ENCODE results near the gene FCGR3A.

FCGR3A gene

GRCh38 chr1:161502181-161502580 lies 47.4 kb downstream of the FCGR3A start:
- H3K27ac ChIP-seq (ENCODE audit: low read length) = no peak overlapping the region
- H3K4me1 ChIP-seq (ENCODE audit: low read length) = peaks cover 35% of the 10 kb centered on the region
- H3K9me3 ChIP-seq (ENCODE audit: insufficient read depth, low read length) = no peaks in the 10 kb centered on the region
- H4K20me1 ChIP-seq (ENCODE audit: insufficient read depth, low read length) = no peaks in the 10 kb centered on the region
- no peak overlapping the region for H3K4me2 ChIP-seq (ENCODE audit: low read length)
- H3K4me3 ChIP-seq (ENCODE audit: low read length) = no peak overlapping the region
- no peaks in the 10 kb centered on the region for H3K79me2 ChIP-seq (ENCODE audit: low read length)
- H3K9ac ChIP-seq (ENCODE audit: low read length) = no peak overlapping the region
- H3K36me3 ChIP-seq (replicated peaks; ENCODE audit: low read depth, low read length) = no peaks in the 10 kb centered on the region
- H3K27me3 ChIP-seq (ENCODE audit: low read depth, low read length) = no peaks in the 10 kb centered on the region
- TF ChIP-seq, protein P1, sequence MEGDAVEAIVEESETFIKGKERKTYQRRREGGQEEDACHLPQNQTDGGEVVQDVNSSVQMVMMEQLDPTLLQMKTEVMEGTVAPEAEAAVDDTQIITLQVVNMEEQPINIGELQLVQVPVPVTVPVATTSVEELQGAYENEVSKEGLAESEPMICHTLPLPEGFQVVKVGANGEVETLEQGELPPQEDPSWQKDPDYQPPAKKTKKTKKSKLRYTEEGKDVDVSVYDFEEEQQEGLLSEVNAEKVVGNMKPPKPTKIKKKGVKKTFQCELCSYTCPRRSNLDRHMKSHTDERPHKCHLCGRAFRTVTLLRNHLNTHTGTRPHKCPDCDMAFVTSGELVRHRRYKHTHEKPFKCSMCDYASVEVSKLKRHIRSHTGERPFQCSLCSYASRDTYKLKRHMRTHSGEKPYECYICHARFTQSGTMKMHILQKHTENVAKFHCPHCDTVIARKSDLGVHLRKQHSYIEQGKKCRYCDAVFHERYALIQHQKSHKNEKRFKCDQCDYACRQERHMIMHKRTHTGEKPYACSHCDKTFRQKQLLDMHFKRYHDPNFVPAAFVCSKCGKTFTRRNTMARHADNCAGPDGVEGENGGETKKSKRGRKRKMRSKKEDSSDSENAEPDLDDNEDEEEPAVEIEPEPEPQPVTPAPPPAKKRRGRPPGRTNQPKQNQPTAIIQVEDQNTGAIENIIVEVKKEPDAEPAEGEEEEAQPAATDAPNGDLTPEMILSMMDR (IDR thresholded peaks at IDR 0.05; ENCODE audit: low read depth, low read length) = no peak
- TF ChIP-seq EZH2phosphoT487 (IDR thresholded peaks at IDR 0.05; ENCODE audit: low read depth) = no peak
- H2AFZ ChIP-seq (ENCODE audit: low read depth, low read length) = no peak overlapping the region

DNA sequence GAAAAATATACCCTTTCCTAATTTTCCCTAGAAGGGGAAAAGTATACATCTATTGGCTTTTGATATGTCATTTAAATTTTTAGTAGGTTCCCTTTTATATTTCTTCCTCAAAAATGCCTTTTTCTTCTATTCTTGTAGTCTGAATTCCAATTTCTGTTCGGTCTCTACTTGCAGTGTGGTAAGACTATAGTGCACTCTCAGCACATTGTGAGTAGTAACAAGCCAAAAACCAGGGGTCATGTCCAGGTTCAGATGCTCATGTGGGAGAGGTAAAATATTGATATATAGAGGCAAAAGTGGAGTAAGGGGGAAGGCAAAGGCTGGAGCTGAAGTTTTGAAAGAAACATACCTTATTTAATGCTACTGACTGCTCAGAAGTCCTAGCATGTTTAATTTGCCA lies 48.4 kb downstream of the FCGR3A start:
- Histone ChIP-seq H3K36me3 (replicated peaks; ENCODE audit: low read depth, low read length) (no peaks in the 10 kb centered on the region), H3K4me2 (ENCODE audit: low read length) (no peak overlapping the region), H3K4me3 (ENCODE audit: low read length) (no peak overlapping the region), H3K9ac (ENCODE audit: low read length) (no peak overlapping the region), H3K9me3 (ENCODE audit: insufficient read depth, low read length) (no peaks in the 10 kb centered on the region), H3K79me2 (ENCODE audit: low read length) (no peaks in the 10 kb centered on the region), H3K27ac (ENCODE audit: low read length) (no peak overlapping the region), H2AFZ (ENCODE audit: low read depth, low read length) (no peak overlapping the region), H4K20me1 (ENCODE audit: insufficient read depth, low read length) (no peaks in the 10 kb centered on the region), H3K4me1 (ENCODE audit: low read length) (peaks cover 30% of the 10 kb centered on the region), H3K27me3 (ENCODE audit: low read depth, low read length) (no peaks in the 10 kb centered on the region)
- TF ChIP-seq EZH2phosphoT487 (IDR thresholded peaks at IDR 0.05; ENCODE audit: low read depth) = no peak
- TF ChIP-seq, protein P1 (IDR thresholded peaks at IDR 0.05; ENCODE audit: low read depth, low read length) = no peak

DNA sequence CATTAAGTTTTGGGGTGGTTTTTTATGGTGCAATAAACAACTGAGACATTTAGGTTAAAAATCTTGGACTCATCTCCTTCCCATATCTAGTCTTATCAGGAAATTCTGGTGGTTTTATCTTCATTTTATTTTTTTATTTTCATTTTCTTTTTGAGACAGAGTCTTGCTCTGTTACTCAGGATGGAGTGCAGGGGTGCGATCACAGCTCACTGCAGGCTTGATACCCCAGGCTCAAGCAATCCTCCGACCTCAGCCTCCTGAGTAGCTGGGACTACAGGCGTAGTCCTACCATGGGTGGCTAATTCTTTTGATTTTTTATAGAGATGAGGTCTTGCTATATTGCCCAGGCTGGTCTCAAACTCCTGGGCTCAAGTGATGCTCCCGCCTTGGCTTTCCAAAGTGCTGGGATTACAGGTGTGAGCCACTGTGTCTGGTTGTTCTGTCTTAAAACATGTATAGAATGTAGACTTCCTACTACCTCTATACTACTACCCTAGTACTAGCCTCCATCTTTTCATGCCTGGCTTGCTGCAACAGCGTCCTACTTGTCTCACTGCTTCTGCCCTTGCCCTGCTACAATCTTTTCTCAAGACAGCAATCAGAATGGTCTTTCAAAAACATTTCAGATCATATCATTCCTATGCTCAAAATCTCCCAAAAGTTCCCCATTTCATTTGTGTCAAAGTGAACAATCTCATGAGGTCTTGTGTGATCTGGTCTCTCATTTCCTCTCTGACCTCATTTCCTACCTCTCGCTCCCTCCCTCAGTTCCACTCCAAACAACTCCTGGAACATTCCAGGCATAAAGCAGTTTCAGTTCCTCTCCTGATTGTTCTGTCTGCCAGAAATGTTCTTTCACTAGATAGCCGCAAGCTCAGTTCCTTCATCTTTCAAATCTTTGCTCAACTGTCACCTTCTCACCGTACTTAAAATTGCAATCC lies 50.2 kb downstream of the FCGR3A start:
- Histone ChIP-seq H2AFZ (ENCODE audit: low read depth, low read length) (peak overlapping the region; percentile 65), H3K79me2 (ENCODE audit: low read length) (no peaks in the 10 kb centered on the region), H3K27ac (ENCODE audit: low read length) (peak overlapping the region; percentile 21; the same call in 1 of the 2 replicates), H3K4me2 (ENCODE audit: low read length) (peak overlapping the region; percentile 60), H3K4me3 (ENCODE audit: low read length) (peak overlapping the region; percentile 41), H3K9ac (ENCODE audit: low read length) (no peak overlapping the region; the same call in 1 of the 2 replicates), H3K27me3 (ENCODE audit: low read depth, low read length) (no peaks in the 10 kb centered on the region), H3K4me1 (ENCODE audit: low read length) (peaks cover 21% of the 10 kb centered on the region), H3K9me3 (ENCODE audit: insufficient read depth, low read length) (no peaks in the 10 kb centered on the region), H3K36me3 (replicated peaks; ENCODE audit: low read depth, low read length) (no peaks in the 10 kb centered on the region), H4K20me1 (ENCODE audit: insufficient read depth, low read length) (no peaks in the 10 kb centered on the region)
- TF ChIP-seq EZH2phosphoT487 (IDR thresholded peaks at IDR 0.05; ENCODE audit: low read depth) = no peak
- TF ChIP-seq, protein P1 (IDR thresholded peaks at IDR 0.05; ENCODE audit: low read depth, low read length) = no peak

DNA sequence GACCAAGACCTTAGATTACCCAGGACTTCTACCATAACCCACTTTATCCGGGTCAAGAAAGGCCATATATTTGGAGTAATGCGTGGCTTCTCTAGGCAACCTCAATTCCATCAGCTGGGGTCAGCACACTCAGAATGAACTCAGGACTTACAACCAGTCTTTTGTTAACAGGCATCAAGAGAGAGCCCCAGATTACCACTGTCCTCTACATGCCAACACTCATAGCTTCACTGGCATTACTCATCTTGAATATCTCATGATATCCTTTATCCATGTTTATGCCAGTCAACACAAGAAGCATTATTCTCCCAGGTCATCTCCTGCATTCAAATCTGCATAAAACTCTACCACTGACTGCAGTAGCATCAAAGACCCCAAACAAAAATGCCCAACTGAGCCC lies 51.0 kb downstream of the FCGR3A start:
- Histone ChIP-seq H3K9ac (ENCODE audit: low read length) (no peak overlapping the region), H3K27me3 (ENCODE audit: low read depth, low read length) (no peaks in the 10 kb centered on the region), H4K20me1 (ENCODE audit: insufficient read depth, low read length) (no peaks in the 10 kb centered on the region)

More for the DNA sequence above, 51.0 kb downstream of the FCGR3A start:
- TF ChIP-seq EZH2phosphoT487 (IDR thresholded peaks at IDR 0.05; ENCODE audit: low read depth) = no peak
- TF ChIP-seq, protein P1 (IDR thresholded peaks at IDR 0.05; ENCODE audit: low read depth, low read length) = no peak
- Histone ChIP-seq H3K79me2 (ENCODE audit: low read length) (no peaks in the 10 kb centered on the region), H3K36me3 (replicated peaks; ENCODE audit: low read depth, low read length) (no peaks in the 10 kb centered on the region), H3K4me3 (ENCODE audit: low read length) (no peak overlapping the region), H3K4me1 (ENCODE audit: low read length) (peaks cover 27% of the 10 kb centered on the region), H2AFZ (ENCODE audit: low read depth, low read length) (no peak overlapping the region), H3K27ac (ENCODE audit: low read length) (no peak overlapping the region), H3K4me2 (ENCODE audit: low read length) (no peak overlapping the region), H3K9me3 (ENCODE audit: insufficient read depth, low read length) (no peaks in the 10 kb centered on the region)
